B cell (primary cell): Measurements from ENCODE around the gene NCMAP. TPM values are rescaled to one million over a fixed set of nuclear protein-coding genes. Genes with fewer than 3 reads are reported as not detected.
"Not testable (repeated sequence)": the region's sequence is repeated elsewhere in the genome, so short reads cannot be mapped to it uniquely, and the experiment has no call there.

Source experiments
- ATAC-seq: fragments of 200-7000 bp; cut with Tn5 transposase; one replicate; pipeline ENCODE4 v1.10.0; 2021; ENCODE audit warnings: low read depth, mild to moderate bottlenecking, moderate number of reproducible peaks, moderate library complexity
- CTCF ChIA-PET: fragments of 350-600 bp; sonication (Branson Sonifier 250); formaldehyde crosslinking; loops from one replicate; lab custom pipeline; 2021; ENCODE audit warnings: antibody characterized with exemption, inconsistent platforms; lab: Charles Lee
- POLR2A ChIA-PET: fragments of 350-600 bp; sonication (Branson Sonifier 250); formaldehyde crosslinking; loops from one replicate; lab custom pipeline; 2021; ENCODE audit warnings: antibody characterized with exemption; lab: Charles Lee
- DNase-seq: peaks from one replicate; pipeline ENCODE4 v3.0.0; 2013
- H2AFZ ChIP-seq: 2 replicates; pipeline ENCODE4 v1.6.1; 2012; ENCODE audit warnings: mild to moderate bottlenecking, low read depth, low read length; ENCODE audit not compliant: insufficient read depth, poor library complexity, severe bottlenecking
- H3K27ac ChIP-seq, 2 donors: 1 replicate in 1 of 2; 2 replicates in 1 of 2; pipeline ENCODE4 v1.5.1; 2012 to 2013; ENCODE audit warnings: low read length in 2 of 2, mild to moderate bottlenecking in 2 of 2, moderate library complexity in 1 of 2
- H3K27me3 ChIP-seq, 4 experiments: fragments of 200-600 bp in 1 of 4; sonication (generic) in 1 of 4; replicated peaks in 1 of 4; 1 replicate in 2 of 4; 2 replicates in 2 of 4; pipeline versions ENCODE4 v1.6.1 to v1.7.0; 2013 to 2016; ENCODE audit warnings: low read length in 3 of 4, mild to moderate bottlenecking in 2 of 4, mixed read lengths in 1 of 4, moderate library complexity in 1 of 4; ENCODE audit not compliant: insufficient read depth in 4 of 4, control insufficient read depth in 3 of 4; ENCODE audit errors: control extremely low read depth in 1 of 4
- H3K36me3 ChIP-seq, 2 experiments: replicated peaks in 1 of 2; 1 replicate in 1 of 2; 2 replicates in 1 of 2; pipeline versions ENCODE4 v1.6.1 to v1.7.1; 2013; ENCODE audit warnings: low read length in 1 of 2; ENCODE audit not compliant: insufficient read depth in 2 of 2, control insufficient read depth in 1 of 2; ENCODE audit errors: control extremely low read depth in 1 of 2, extremely low read depth in 1 of 2
- H3K4me1 ChIP-seq, 2 donors: fragments of 200-600 bp in 1 of 2; sonication (generic) in 1 of 2; 1 replicate in 1 of 2; 2 replicates in 1 of 2; pipeline versions ENCODE4 v1.5.1 to v1.6.1; 2013 to 2017; ENCODE audit warnings: low read length in 2 of 2; ENCODE audit not compliant: control insufficient read depth in 2 of 2, insufficient read depth in 2 of 2
- H3K4me2 ChIP-seq: replicated peaks from 2 replicates; pipeline ENCODE3; 2012; ENCODE audit warnings: mild to moderate bottlenecking, low read depth, low read length; ENCODE audit not compliant: poor library complexity, severe bottlenecking
- H3K4me3 ChIP-seq, 5 experiments: fragments of 200-600 bp in 1 of 5; sonication (generic) in 1 of 5; 1 replicate in 3 of 5; 2 replicates in 2 of 5; pipeline versions ENCODE4 v1.5.1 to v1.7.0; 2011 to 2016; ENCODE audit warnings: low read length in 4 of 5, mild to moderate bottlenecking in 4 of 5, low read depth in 2 of 5, control low read depth in 1 of 5, moderate library complexity in 1 of 5; ENCODE audit not compliant: insufficient read depth in 1 of 5; ENCODE audit errors: control extremely low read depth in 1 of 5, extremely low read depth in 1 of 5
- H3K79me2 ChIP-seq: fragments of 200-600 bp; sonication (generic); one replicate; pipeline ENCODE4 v1.6.0; 2016; ENCODE audit warnings: low read length; ENCODE audit not compliant: control insufficient read depth, insufficient read depth
- H3K9ac ChIP-seq: fragments of 200-600 bp; sonication (generic); 2 replicates; pipeline ENCODE4 v1.6.1; 2017; ENCODE audit warnings: mild to moderate bottlenecking, low read length, moderate library complexity
- H3K9me3 ChIP-seq, 3 donors: one replicate each; pipeline versions ENCODE4 v1.6.1 to v1.7.1; 2013; ENCODE audit warnings: low read length in 2 of 3; ENCODE audit not compliant: control insufficient read depth in 2 of 3, insufficient read depth in 1 of 3; ENCODE audit errors: control extremely low read depth in 1 of 3
- H4K20me1 ChIP-seq: 2 replicates; pipeline ENCODE4 v1.6.0; 2012; ENCODE audit warnings: mild to moderate bottlenecking, low read length; ENCODE audit not compliant: insufficient read depth, control insufficient read depth, poor library complexity, severe bottlenecking
- H3K27ac Mint-ChIP-seq: one replicate; pipeline ENCODE4 v1.8.0; 2021; ENCODE audit warnings: mixed read lengths
- H3K27me3 Mint-ChIP-seq: one replicate; pipeline ENCODE4 v1.8.0; 2021; ENCODE audit warnings: mixed read lengths
- H3K4me1 Mint-ChIP-seq: one replicate; pipeline ENCODE4 v1.8.0; 2021; ENCODE audit warnings: mixed read lengths
- H3K4me3 Mint-ChIP-seq: one replicate; pipeline ENCODE4 v1.8.0; 2021; ENCODE audit warnings: mixed read lengths
- H3K9me3 Mint-ChIP-seq: one replicate; pipeline ENCODE4 v1.8.0; 2022; ENCODE audit warnings: mixed read lengths; ENCODE audit not compliant: insufficient read depth
- EZH2 ChIP-seq: IDR thresholded peaks from 2 replicates; pipeline ENCODE4 v1.6.1; 2012; ENCODE audit warnings: borderline replicate concordance, low read depth, mild to moderate bottlenecking, moderate library complexity, low read length; ENCODE audit not compliant: insufficient read depth, poor library complexity, severe bottlenecking
- WGBS: methylation state at CpG from one replicate; pipeline ENCODE4 v1.1.5; 2013; ENCODE audit warnings: missing lambda C conversion rate; ENCODE audit not compliant: insufficient coverage; 5-methylcytosine and 5-hydroxymethylcytosine counted together
- intact Hi-C: fragments of 100-400 bp; cut with micrococcal nuclease; formaldehyde crosslinking; loops from one replicate; pipeline ENCODE4 v1.10.0; 2022
- polyA plus RNA-seq: library from polyadenylated mRNA; depleted of rRNA; stranded (reverse); fragments of >200 nt; gene quantifications from 2 replicates; pipeline ENCODE4 v1.2.3, GENCODE V29; 2012
- total RNA-seq, 2 donors: library from RNA; stranded (reverse); fragments of 120-200 nt in 1 of 2; gene quantifications; 1 replicate in 1 of 2; 2 replicates in 1 of 2; pipeline versions ENCODE4 v1.2.3 to v1.2.4, GENCODE V29; 2013 to 2022
- TF ChIP-seq, protein P1 (sequence below): fragments of 200-600 bp; IDR thresholded peaks from one replicate; pipeline ENCODE4 v1.8.0; 2022; ENCODE audit warnings: antibody characterized with exemption, mild to moderate bottlenecking

Gene NCMAP
- total and polyA plus RNA-seq, 2 donors (not counting 1 experiment from before 2014, with no cell fraction given), result not detected

DNA sequence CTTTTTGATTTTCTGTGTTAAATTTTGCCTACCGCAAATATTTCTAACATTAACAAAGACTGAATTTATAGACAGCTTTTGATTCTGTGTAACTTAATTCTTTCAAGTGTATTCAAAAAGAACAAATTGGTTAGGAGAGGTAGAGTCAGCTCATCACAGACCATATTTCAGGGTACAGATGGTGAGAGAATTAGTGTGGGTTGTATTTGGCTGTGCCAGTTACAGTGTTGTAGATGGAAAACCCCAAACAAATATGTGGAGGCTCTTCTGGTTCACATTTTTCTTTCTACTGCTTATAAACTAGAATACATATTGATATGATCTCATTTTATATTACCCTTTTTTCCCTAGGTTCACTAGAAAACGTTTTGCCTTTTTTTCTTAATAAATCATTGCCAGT is 42.2 kb upstream of the NCMAP start:
- Histone ChIP-seq H4K20me1 (peaks cover 23% of the 10 kb centered on the region), H3K4me1 (no peaks in the 10 kb centered on the region), H3K79me2 (peaks cover 48% of the 10 kb centered on the region), H3K9me3 (no peaks in the 10 kb centered on the region), H2AFZ (no peak overlapping the region), H3K27ac (no peak overlapping the region), H3K4me2 (no peak overlapping the region), H3K4me3 (no peak overlapping the region), H3K27me3 (no peaks in the 10 kb centered on the region), H3K9ac (no peak overlapping the region), H3K36me3 (peaks cover 0 to 20% of the 10 kb centered on the region in 2 experiments)
- CTCF ChIA-PET, result no interaction called here
- Mint-ChIP-seq H3K4me3 (no peak overlapping the region), H3K4me1 (peaks cover 8% of the 10 kb centered on the region), H3K27ac (no peak overlapping the region), H3K9me3 (no peaks in the 10 kb centered on the region), H3K27me3 (no peaks in the 10 kb centered on the region)
- TF ChIP-seq, protein P1, sequence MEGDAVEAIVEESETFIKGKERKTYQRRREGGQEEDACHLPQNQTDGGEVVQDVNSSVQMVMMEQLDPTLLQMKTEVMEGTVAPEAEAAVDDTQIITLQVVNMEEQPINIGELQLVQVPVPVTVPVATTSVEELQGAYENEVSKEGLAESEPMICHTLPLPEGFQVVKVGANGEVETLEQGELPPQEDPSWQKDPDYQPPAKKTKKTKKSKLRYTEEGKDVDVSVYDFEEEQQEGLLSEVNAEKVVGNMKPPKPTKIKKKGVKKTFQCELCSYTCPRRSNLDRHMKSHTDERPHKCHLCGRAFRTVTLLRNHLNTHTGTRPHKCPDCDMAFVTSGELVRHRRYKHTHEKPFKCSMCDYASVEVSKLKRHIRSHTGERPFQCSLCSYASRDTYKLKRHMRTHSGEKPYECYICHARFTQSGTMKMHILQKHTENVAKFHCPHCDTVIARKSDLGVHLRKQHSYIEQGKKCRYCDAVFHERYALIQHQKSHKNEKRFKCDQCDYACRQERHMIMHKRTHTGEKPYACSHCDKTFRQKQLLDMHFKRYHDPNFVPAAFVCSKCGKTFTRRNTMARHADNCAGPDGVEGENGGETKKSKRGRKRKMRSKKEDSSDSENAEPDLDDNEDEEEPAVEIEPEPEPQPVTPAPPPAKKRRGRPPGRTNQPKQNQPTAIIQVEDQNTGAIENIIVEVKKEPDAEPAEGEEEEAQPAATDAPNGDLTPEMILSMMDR, result no peak
- TF ChIP-seq EZH2, result no peak
- intact Hi-C loops, result no loop called here
- POLR2A ChIA-PET, result no interaction called here
- ATAC-seq (no peak), DNase-seq (no peak)
- no CpG with 5 or more reads among the region's 2 CpGs for WGBS

GRCh38 chr1:24514946-24515345 is 40.9 kb upstream of the NCMAP start:
- no peak overlapping the region for H3K4me3 ChIP-seq
- no peak overlapping the region for H3K9ac ChIP-seq
- H2AFZ ChIP-seq, result no peak overlapping the region
- no peak for DNase-seq
- no peaks in the 10 kb centered on the region for H3K27me3 ChIP-seq
- no peak overlapping the region for H3K4me3 Mint-ChIP-seq
- H3K27ac Mint-ChIP-seq, result no peak overlapping the region
- no peaks in the 10 kb centered on the region for H3K9me3 ChIP-seq
- no peak overlapping the region for H3K27ac ChIP-seq
- H3K4me2 ChIP-seq, result no peak overlapping the region
- no peak for ATAC-seq
- H3K4me1 ChIP-seq, result no peaks in the 10 kb centered on the region
- H3K27me3 Mint-ChIP-seq, result no peaks in the 10 kb centered on the region
- H3K79me2 ChIP-seq, result peaks cover 43% of the 10 kb centered on the region
- WGBS, result no CpG with 5 or more reads among the region's 5 CpGs
- intact Hi-C loops, result no loop called here
- ChIA-PET POLR2A (no interaction called here), CTCF (interaction anchor here (0.7 to 1.2 kb wide), 2 partner anchors 72 to 317 kb away, joined by 3 to 4 read pairs; no protein-coding TSS in a partner anchor)
- peaks cover 0 to 20% of the 10 kb centered on the region in 2 experiments for H3K36me3 ChIP-seq
- TF ChIP-seq, protein P1, result no peak
- TF ChIP-seq EZH2, result no peak
- H3K4me1 Mint-ChIP-seq, result peaks cover 8% of the 10 kb centered on the region
- H4K20me1 ChIP-seq, result peaks cover 19% of the 10 kb centered on the region
- H3K9me3 Mint-ChIP-seq, result no peaks in the 10 kb centered on the region

- H3K27me3 Mint-ChIP-seq, H3K9ac ChIP-seq, DNase-seq, H3K27ac ChIP-seq, H3K4me2 ChIP-seq, intact Hi-C loops, H3K4me1 ChIP-seq, H3K9me3 Mint-ChIP-seq, POLR2A ChIA-PET, H3K9me3 ChIP-seq, H3K4me1 Mint-ChIP-seq, H3K4me3 ChIP-seq, H3K4me3 Mint-ChIP-seq, H3K27ac Mint-ChIP-seq, H3K27me3 ChIP-seq, H2AFZ ChIP-seq, ATAC-seq: not testable (repeated sequence)
- H3K79me2 ChIP-seq, result peaks cover 35% of the 10 kb centered on the region
- CTCF ChIA-PET, result interaction anchor here (0.9 to 1.2 kb wide), 4 partner anchors 10 to 72 kb away, joined by 3 to 4 read pairs (median 4); no protein-coding TSS in a partner anchor
- 97% methylated on average over 10 of the region's 14 CpGs for WGBS
- peaks cover 3 to 25% of the 10 kb centered on the region in 2 experiments for H3K36me3 ChIP-seq
- H4K20me1 ChIP-seq, result peaks cover 13% of the 10 kb centered on the region
Measured at GRCh38 chr1:24515671-24516209, 40.1 kb upstream of the NCMAP start.
